Subcutaneous abdominal adipose tissue (tissue), 5 donors: ENCODE measurements around the gene GCHFR.

Experiments used
- H3K27ac ChIP-seq: one replicate; pipeline ENCODE4 v1.7.0; 2013; ENCODE audit warnings: low read depth, mild to moderate bottlenecking, inconsistent platforms, low read length, moderate library complexity
- H3K27me3 ChIP-seq, 5 donors: one replicate each; pipeline ENCODE4 v1.7.0; 2013; ENCODE audit warnings: low read length in 5 of 5, inconsistent platforms in 1 of 5; ENCODE audit not compliant: control insufficient read depth in 5 of 5, insufficient read depth in 4 of 5
- H3K36me3 ChIP-seq, 5 donors: one replicate each; pipeline ENCODE4 v1.7.0; 2013; ENCODE audit warnings: low read length in 5 of 5; ENCODE audit not compliant: control insufficient read depth in 5 of 5, insufficient read depth in 5 of 5
- H3K4me1 ChIP-seq, 5 donors: one replicate each; pipeline ENCODE4 v1.7.0; 2013; ENCODE audit warnings: low read length in 5 of 5, mild to moderate bottlenecking in 3 of 5, moderate library complexity in 1 of 5; ENCODE audit not compliant: control insufficient read depth in 5 of 5, insufficient read depth in 5 of 5
- H3K4me3 ChIP-seq, 5 donors: one replicate each; pipeline ENCODE4 v1.7.0; 2013; ENCODE audit warnings: low read length in 5 of 5, low read depth in 1 of 5
- H3K9ac ChIP-seq, 5 donors: one replicate each; pipeline ENCODE4 v1.7.0; 2013; ENCODE audit warnings: low read length in 5 of 5, mild to moderate bottlenecking in 4 of 5, moderate library complexity in 3 of 5
- H3K9me3 ChIP-seq, 5 donors: one replicate each; pipeline ENCODE4 v1.7.0; 2013; ENCODE audit warnings: low read length in 5 of 5; ENCODE audit not compliant: control insufficient read depth in 5 of 5
- donor health status: healthy.
- donor health status: healthy.
- donor health status: healthy.
- donor health status: healthy.
- donor health status: healthy.

GCHFR gene

DNA sequence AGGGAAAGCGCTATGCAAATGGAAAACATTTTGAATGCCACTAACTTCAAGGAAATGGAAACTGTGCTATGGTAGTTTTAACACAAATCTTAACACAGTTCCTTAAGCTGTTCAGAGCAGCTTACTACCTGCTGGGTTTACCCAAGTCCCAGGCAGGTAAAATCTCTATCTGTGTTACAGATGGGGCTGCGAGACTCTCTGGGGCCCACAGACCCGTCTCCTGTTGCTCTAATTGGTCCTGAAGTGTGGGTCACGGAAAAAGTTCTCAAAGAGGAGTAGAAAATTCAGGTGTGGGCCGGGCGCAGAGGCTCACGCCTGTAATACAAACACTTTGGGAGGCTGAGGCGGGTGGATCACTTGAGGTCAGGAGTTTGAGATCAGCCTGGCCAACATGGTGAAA, 26.1 kb downstream of the GCHFR start:
- Histone ChIP-seq H3K4me1 (peaks cover 4 to 33% (median 19%) of the 10 kb centered on the region in 5 donors), H3K9me3 (no peaks in the 10 kb centered on the region), H3K36me3 (peaks cover 0 to 8% (median 4%) of the 10 kb centered on the region in 5 donors), H3K27me3 (no peaks in the 10 kb centered on the region), H3K9ac (no peak overlapping the region), H3K27ac (no peak overlapping the region), H3K4me3 (no peak overlapping the region)

DNA sequence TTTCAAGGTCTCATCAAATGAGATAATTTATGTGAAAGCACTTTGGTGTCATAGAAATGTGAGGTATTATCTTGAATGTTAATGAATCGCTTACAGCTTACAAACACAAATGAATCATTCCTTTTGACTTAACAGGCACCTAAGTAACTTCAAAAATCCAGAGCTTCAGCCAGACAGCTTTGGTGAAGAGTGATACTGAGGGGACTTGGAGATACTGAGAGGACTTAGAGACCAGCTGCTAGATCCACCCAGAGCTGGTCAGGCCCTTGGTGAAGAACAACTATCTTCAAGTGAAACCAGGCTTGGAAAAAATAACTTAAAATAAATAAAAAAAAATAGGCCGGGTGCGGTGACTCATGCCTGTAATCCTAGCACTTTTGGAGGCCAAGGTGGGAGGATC, 26.9 kb downstream of the GCHFR start:
- H3K27me3 ChIP-seq: no peaks in the 10 kb centered on the region
- H3K36me3 ChIP-seq: peaks cover 0 to 8% (median 4%) of the 10 kb centered on the region in 5 donors
- no peak overlapping the region for H3K9ac ChIP-seq
- no peak overlapping the region for H3K4me3 ChIP-seq
- no peak overlapping the region for H3K27ac ChIP-seq
- peaks cover 4 to 39% (median 20%) of the 10 kb centered on the region in 5 donors for H3K4me1 ChIP-seq
- no peaks in the 10 kb centered on the region for H3K9me3 ChIP-seq

DNA sequence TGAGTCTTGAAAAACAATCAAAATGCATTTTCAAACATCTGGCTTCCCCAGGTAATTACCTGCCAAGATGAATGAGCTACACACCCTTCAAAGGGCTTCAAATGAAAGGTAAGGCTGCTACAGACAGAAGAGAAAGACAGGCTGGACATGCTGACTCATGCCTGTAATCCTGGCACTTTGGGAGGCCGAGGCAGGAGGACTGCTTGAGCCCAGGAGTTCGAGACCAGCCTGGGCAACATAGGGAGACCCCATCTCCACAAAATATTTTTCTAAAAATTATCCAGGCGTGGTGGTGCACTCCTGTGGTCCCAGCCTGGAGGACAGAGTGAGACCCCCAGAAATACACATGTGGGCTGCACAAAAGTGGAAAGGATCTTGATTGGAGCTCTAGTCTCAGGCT, 28.5 kb downstream of the GCHFR start:
- Histone ChIP-seq H3K27me3 (no peaks in the 10 kb centered on the region), H3K4me1 (peaks cover 4 to 34% (median 23%) of the 10 kb centered on the region in 5 donors), H3K27ac (no peak overlapping the region), H3K9me3 (no peaks in the 10 kb centered on the region), H3K36me3 (peaks cover 0 to 8% (median 4%) of the 10 kb centered on the region in 5 donors), H3K4me3 (no peak overlapping the region), H3K9ac (no peak overlapping the region)

GRCh38 chr15:40793216-40793989, 29.5 kb downstream of the GCHFR start:
- Histone ChIP-seq H3K4me3 (no peak overlapping the region), H3K36me3 (peaks cover 0 to 12% (median 4%) of the 10 kb centered on the region in 5 donors), H3K9me3 (no peaks in the 10 kb centered on the region), H3K27me3 (no peaks in the 10 kb centered on the region), H3K4me1 (peaks cover 4 to 29% (median 18%) of the 10 kb centered on the region in 5 donors), H3K27ac (no peak overlapping the region), H3K9ac (no peak overlapping the region)

DNA sequence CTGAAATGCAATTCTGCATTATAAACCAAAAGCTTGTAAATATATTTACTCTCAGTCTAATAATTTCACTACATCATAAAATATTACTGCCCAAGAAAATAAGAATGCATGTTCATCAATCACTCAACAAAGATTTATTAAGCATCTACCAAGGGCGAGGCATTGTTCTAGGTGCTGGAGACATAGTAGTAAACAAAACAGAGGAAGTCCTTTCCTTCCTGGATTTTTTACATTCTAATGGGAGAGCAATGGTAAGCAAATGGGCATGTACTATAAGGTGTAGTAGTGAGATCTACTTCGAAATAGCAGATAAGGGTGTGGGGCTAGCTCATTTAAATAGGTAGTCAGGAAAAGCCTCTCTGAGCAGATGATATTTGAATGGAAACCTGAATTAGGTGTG, 32.2 kb downstream of the GCHFR start:
- H3K27ac ChIP-seq: no peak overlapping the region
- H3K4me1 ChIP-seq: peaks cover 4 to 26% (median 16%) of the 10 kb centered on the region in 5 donors
- H3K36me3 ChIP-seq: peaks cover 0 to 13% (median 4%) of the 10 kb centered on the region in 5 donors
- H3K27me3 ChIP-seq: no peaks in the 10 kb centered on the region
- no peaks in the 10 kb centered on the region for H3K9me3 ChIP-seq
- no peak overlapping the region for H3K9ac ChIP-seq
- no peak overlapping the region for H3K4me3 ChIP-seq

DNA sequence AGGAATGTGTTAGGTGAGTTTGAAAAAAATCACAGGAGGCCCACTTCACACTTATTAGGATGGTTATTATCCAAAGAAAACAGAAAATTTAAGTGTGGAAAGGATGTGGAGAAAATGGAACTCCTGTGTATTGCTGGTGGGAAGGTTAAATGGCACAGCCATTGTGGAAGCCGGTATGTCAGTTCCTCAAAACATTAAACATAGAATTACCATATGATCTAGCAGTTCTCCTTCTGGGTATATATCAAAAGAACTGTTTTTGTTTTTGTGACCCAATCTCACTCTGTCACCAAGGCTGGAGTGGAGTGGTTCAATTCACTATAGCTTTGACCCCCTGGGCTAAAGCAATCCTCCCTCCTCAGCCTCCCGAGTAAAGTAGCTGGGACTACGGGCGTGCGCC, 32.6 kb downstream of the GCHFR start:
- Histone ChIP-seq H3K27me3 (no peaks in the 10 kb centered on the region), H3K4me1 (peaks cover 4 to 26% (median 16%) of the 10 kb centered on the region in 5 donors), H3K9me3 (no peaks in the 10 kb centered on the region), H3K4me3 (no peak overlapping the region), H3K27ac (no peak overlapping the region), H3K9ac (no peak overlapping the region), H3K36me3 (peaks cover 0 to 9% (median 4%) of the 10 kb centered on the region in 5 donors)

DNA sequence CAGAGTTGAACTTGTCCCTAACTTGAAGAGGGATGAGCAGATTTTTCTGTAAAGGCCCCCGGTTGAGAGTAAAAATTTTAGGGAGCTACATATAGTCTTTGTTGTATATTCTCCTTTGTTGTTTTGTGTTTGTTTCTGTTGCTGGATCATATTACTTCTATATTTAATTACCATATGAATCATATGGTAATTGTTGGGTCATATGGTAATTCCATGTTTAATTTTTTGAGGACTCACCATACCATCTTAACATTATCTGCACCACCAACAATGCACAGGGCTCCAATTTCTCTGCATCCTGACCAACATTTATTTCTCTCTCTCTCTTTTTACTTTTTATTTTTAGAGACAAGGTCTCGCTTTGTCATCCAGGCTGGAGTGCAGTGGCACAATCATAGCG, 35.7 kb downstream of the GCHFR start:
- Histone ChIP-seq H3K36me3 (peaks cover 0 to 11% (median 2%) of the 10 kb centered on the region in 5 donors), H3K4me1 (peaks cover 0 to 13% (median 9%) of the 10 kb centered on the region in 5 donors), H3K27ac (no peak overlapping the region), H3K9ac (no peak overlapping the region), H3K9me3 (no peaks in the 10 kb centered on the region), H3K4me3 (no peak overlapping the region), H3K27me3 (no peaks in the 10 kb centered on the region)

DNA sequence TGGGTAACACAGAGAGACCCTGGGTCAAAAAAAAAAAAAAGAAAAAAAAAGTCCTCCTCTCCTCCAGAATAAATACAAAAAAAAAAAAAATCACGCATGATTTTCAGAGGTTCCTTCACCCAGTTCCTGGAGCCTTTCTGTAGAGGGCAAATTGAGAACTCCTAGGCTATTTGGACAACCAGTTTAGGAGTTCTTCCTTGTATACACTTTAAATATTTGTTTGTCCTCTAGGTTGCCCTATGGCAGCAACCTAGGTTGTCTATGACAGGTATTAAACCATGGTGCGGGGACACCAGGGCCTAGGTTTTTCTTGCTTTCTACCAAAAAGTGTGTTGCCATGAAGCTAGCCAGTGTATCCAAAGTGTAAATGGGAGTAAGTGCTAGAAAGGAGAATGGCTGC, 39.2 kb downstream of the GCHFR start:
- Histone ChIP-seq H3K4me1 (peaks cover 3 to 14% (median 13%) of the 10 kb centered on the region in 5 donors), H3K4me3 (no peak overlapping the region), H3K36me3 (peaks cover 0 to 11% (median 2%) of the 10 kb centered on the region in 5 donors), H3K9me3 (no peaks in the 10 kb centered on the region), H3K9ac (no peak overlapping the region), H3K27ac (no peak overlapping the region), H3K27me3 (no peaks in the 10 kb centered on the region)

DNA sequence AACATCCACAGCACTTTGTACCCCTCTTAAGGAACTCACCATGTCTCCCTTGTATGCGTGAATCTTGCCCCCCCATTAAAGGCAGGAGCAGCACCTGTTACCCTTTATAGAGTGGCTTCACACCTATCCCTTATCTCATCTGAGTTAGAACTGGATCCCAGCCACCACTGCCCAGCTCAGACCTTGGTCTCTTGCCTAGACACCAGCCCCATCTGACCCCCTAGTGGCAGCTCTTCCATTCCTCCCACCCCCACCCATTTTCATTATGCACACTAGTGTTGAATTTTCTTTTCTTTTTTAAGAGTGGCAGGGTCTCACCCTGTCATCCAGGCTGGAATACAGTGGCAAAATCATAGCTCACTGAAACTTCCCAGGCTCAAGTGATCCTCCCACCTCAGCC, 39.8 kb downstream of the GCHFR start:
- peaks cover 6 to 20% (median 18%) of the 10 kb centered on the region in 5 donors for H3K4me1 ChIP-seq
- no peak overlapping the region for H3K9ac ChIP-seq
- no peak overlapping the region for H3K4me3 ChIP-seq
- no peak overlapping the region for H3K27ac ChIP-seq
- H3K27me3 ChIP-seq: no peaks in the 10 kb centered on the region
- peaks cover 0 to 5% (median 2%) of the 10 kb centered on the region in 5 donors for H3K36me3 ChIP-seq
- no peaks in the 10 kb centered on the region for H3K9me3 ChIP-seq

GRCh38 chr15:40806672-40807027, 42.8 kb downstream of the GCHFR start:
- H3K27me3 ChIP-seq: no peaks in the 10 kb centered on the region
- H3K27ac ChIP-seq: peak overlapping the region; percentile 99
- no peaks in the 10 kb centered on the region for H3K9me3 ChIP-seq
- peak overlapping the region; percentile 79 to 100 (median 99) for H3K4me3 ChIP-seq
- H3K9ac ChIP-seq: peak overlapping the region; percentile 85 to 100 (median 90)
- peaks cover 6 to 21% (median 18%) of the 10 kb centered on the region in 5 donors for H3K4me1 ChIP-seq
- peaks cover 6 to 25% (median 20%) of the 10 kb centered on the region in 5 donors for H3K36me3 ChIP-seq
